Mesenteric fat pad (tissue), 1 donor: Measurements from ENCODE around the gene CCNJL. TPM values are rescaled to one million over a fixed set of nuclear protein-coding genes. Genes with fewer than 3 reads are reported as not detected.

ENCODE experiments used
- DNase-seq: peaks from one replicate; pipeline ENCODE4 v3.0.0-alpha.2; 2020; ENCODE audit warnings: low spot score
- total RNA-seq: library from RNA; stranded (reverse); fragmentation: NEBNext Ultra II Directional; extraction: Animal tissue kit (Norgen Biotek cat#: 25700); gene quantifications from one replicate; pipeline ENCODE4 v1.2.1, GENCODE V29; 2021
- donor health status: DM: yes; HTN: yes; CAD: no.

Gene CCNJL
- total RNA-seq, 1 donor from 2014 or later, result 0.80 TPM

GRCh38 chr5:160333721-160334120 lies 21.4 kb upstream of the CCNJL start:
- no peak for DNase-seq

- no peak for DNase-seq
These were observed 17.8 kb upstream of the CCNJL start for GRCh38 chr5:160330212-160330611.

DNA sequence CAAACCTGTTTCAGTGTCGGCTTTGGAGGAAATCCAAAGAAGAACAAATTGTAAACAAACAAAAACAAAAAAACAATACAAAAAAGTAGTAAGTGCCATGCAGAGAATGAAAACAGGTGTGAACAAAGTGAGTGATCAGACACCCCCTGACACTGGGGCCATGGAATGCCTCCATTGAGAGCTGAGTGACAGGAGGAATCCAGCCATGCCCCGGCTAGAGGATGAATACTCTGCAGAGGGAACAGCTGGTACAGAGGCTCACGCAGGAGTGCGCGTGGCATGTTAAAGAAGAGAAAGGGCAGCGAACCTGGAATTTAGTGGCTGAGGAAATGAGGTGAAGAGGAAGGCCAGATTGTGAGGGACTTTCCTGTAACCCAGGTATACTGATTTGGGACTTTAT lies 15.5 kb upstream of the CCNJL start:
- no peak for DNase-seq

DNA sequence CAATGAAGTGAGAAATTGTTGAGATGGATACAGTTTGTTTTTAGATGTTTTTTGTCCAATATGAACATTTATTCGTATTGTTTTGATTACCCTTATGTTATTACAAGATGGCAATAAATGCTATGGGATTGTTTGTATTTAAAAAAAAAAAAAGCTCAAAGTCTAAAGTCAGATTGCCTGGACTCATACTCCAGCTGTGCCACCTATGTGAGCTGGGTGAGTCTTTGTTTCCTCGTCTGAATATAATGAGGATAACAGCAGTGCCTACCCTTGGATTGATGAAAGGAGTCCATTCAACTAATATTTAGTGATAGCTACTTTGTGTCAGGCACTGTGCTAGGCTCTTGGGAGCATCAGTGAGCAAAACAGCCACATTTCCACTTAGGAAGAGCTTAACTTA lies 14.6 kb upstream of the CCNJL start:
- no peak for DNase-seq

GRCh38 chr5:160325716-160326115 lies 13.4 kb upstream of the CCNJL start:
- no peak for DNase-seq

- DNase-seq, result no peak
These were observed 12.5 kb upstream of the CCNJL start for GRCh38 chr5:160324886-160325285.

DNA sequence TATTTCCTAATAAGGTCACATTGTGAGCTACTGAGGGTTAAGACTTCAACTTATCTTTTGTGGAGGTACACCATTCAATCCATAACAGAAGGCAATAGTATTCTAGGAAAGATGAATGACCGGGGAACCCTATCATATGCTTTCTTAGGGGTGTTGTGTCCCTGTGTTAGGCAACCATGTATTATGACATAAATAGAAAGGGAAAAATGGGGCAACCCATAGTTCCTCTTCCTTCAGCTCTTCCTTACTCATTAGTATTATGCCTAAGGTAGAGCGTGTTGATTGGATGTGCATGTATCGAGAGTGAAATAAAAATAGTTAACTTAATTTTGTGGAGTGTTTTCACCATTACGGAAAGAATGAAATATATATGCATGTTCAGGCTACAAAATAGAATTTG lies 6.0 kb upstream of the CCNJL start:
- DNase-seq, result no peak

GRCh38 chr5:160317434-160317833 lies 5.1 kb upstream of the CCNJL start:
- no peak for DNase-seq

- DNase-seq, result no peak
These were observed 3.6 kb upstream of the CCNJL start for GRCh38 chr5:160315968-160316367.

- no peak for DNase-seq
These were observed 780 bp upstream of the CCNJL start for GRCh38 chr5:160312960-160313727.

GRCh38 chr5:160311491-160312133 lies 752 bp downstream of the CCNJL start:
- no peak for DNase-seq

DNA sequence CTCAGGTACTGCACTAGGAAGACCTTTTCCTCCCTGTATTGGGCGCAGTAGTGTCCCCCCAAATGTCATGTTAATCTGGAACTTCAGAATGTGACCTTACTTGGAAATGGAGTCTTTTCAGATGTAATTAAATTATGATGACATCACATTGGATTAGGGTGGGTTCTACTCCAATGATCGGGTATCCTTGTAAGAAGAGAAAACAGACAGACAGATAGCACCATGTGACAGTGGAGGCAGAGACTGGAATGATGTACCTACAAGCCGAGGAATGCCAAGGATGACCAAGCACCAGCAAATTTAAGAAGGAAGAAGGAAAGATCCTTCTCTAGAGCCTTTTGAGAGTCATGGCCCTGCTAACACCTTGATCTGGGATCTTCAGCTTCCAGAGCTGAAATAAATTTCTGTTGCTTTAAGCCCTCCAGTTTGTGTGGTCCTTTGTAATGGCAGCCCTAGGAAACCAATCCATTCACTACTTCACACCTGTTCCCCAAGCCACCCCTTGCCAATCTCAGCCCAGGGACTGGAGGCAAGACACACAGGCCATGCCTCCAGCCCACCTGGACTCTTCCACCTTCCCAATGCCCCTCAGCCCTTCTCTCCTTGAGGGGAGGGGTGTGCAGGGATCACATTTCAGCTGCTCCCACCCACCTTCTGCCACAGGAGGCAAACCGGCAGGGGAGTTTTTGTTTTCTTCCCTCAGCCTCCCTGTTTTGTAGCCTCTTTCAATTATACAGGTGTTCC lies 1.6 kb downstream of the CCNJL start:
- peak; percentile 5 for DNase-seq

DNA sequence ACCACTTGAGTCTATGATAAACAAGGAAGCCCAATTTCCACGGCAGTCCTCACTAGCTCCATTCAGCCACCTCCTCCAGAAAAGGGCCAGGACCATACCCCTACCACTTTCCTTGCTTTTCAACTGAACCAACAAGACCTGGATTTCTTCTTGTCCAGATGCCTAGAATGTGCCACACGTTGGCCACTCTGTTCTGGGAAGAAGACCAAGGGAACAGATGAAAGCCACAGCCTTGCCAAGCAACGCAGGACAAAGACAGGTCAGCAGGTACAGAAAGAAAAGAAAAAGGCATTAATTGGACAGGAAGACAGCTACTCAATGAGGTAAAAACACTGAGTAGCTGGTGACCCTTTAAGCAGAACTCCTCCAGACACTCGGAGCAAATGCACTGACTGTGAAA lies 2.2 kb downstream of the CCNJL start:
- no peak for DNase-seq

- no peak for DNase-seq
These were observed 5.7 kb downstream of the CCNJL start for GRCh38 chr5:160306696-160307095.

DNA sequence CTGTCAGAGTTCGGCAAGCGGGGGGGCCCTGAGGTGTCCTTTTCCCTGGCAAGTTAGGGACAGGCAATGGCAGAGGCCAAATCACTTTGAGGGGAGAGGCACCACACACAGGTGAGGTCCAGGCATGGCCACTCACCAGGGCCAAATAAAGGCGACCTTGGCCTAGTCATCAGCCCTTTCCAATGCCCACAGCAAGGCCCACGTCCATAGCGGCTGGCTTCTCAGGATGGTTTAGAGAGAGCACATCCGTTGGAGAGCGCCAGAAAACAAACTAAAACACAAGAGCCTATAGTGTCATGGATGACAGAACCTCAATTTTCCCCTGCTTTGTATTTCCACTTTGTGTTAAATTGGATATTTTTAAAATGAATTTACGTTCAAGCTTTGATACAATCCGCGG lies 7.0 kb downstream of the CCNJL start:
- no peak for DNase-seq

- no peak for DNase-seq
These were observed 8.7 kb downstream of the CCNJL start for GRCh38 chr5:160303690-160304089.

DNA sequence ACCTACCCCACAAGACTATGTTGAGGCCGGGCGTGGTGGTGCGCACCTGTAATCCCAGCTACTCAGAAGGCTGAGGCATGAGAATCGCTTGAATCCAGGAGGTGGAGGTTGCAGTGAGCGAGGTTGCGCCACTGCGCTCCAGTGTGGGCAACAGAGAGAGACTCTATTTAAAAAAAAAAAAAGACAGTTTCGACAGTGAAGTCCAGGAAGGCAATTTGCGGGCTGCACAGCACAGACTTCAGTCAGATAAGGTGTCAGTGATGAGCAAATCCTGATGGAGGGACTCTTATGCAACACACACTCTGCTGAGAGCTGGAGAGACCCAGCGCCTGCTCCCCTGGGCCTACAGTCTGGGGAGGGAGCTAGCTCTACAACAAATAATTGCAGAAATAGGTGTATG lies 14.2 kb downstream of the CCNJL start:
- DNase-seq, result no peak

DNA sequence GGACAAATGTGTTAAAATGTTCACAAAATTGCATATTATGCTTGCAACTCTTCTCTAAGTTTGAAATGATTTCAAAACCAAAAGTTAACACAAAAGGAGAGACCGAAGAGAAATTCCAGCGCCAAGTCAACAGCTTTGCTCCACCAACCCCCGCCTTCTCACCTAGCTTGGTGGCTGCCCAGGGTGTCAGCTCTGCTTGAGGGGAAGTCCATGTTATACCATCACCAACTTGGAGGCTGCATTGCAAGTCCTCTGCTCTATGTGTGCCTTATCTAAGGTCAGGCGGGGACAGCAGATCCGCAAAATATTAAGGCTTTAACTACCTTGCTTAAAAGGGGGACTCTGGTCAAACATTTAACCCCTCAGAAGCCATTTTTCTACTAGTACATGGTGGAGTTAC lies 14.6 kb downstream of the CCNJL start:
- no peak for DNase-seq

GRCh38 chr5:160297004-160297403 lies 15.4 kb downstream of the CCNJL start:
- DNase-seq, result no peak

- DNase-seq, result no peak
These were observed 15.9 kb downstream of the CCNJL start for GRCh38 chr5:160296496-160296895.

GRCh38 chr5:160293901-160294561 lies 18.3 kb downstream of the CCNJL start:
- DNase-seq, result no peak

DNA sequence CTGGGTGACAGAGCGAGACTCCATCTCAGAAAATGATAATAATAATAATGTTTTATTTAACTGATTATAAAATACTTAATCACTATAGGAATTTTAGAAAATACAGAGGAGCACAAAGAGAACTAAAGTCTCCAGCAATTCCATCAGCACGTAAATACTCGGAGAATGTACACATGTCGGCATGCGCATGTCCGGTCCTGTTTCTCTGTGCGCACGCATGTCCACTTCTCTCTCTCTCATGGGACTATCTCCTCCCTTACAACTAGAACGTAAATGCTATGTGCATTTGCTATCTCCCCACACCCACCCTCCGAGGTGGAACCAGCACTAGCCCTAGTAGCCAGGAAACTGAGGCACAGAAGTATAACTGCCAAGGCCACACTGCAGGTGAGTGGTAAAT lies 19.0 kb downstream of the CCNJL start:
- DNase-seq, result no peak
